AG04449 (cell line): ENCODE results near the gene HOXA6.

Experiments
- CTCF ChIA-PET: fragments of 350-600 bp; formaldehyde crosslinking; extraction: SDS; loops from one replicate; lab custom pipeline; 2021; ENCODE audit warnings: antibody characterized with exemption; lab: Yijun Ruan, JAX
- POLR2A ChIA-PET: fragments of 400-600, 350-600 bp; formaldehyde crosslinking; extraction: SDS; loops from one replicate; lab custom pipeline; 2020; ENCODE audit warnings: antibody characterized with exemption, inconsistent platforms; lab: Yijun Ruan, JAX
- DNase-seq: peaks from one replicate; pipeline ENCODE4 v3.0.0-alpha.2; 2010; ENCODE audit warnings: low read depth, low spot score
- H3K4me3 ChIP-seq: 2 replicates; pipeline ENCODE4 v1.5.1; 2011; ENCODE audit warnings: low read depth, mild to moderate bottlenecking, control low read depth, low read length
- CTCF ChIP-seq: IDR thresholded peaks from one replicate; pipeline ENCODE4 v1.5.1; 2011; ENCODE audit warnings: mild to moderate bottlenecking, moderate library complexity, low read length, control low read depth, inconsistent platforms; ENCODE audit not compliant: insufficient read depth; ENCODE audit errors: missing control alignments

Gene HOXA6

GRCh38 chr7:27156916-27157701, 9.5 kb upstream of the HOXA6 start:
- no peak for DNase-seq
- H3K4me3 ChIP-seq, result peak overlapping the region; percentile 64
- POLR2A ChIA-PET, result interaction anchor here (0.8 to 1.4 kb wide), 3 partner anchors 8 to 470 kb away, joined by 3 read pairs; partner anchors contain the start of gene HOXA9
- CTCF ChIA-PET, result interaction anchor here (0.6 to 4.9 kb wide), 16 partner anchors 8 to 1290 kb away, joined by 3 to 42 read pairs (median 4); partner anchors contain the start of genes HOXA5, HOXA6 and HOXA9
- no peak for TF ChIP-seq CTCF

- ChIA-PET CTCF (interaction anchor here (0.8 to 4.9 kb wide), 14 partner anchors 7 to 791 kb away, joined by 3 to 42 read pairs (median 4); partner anchors contain the start of genes HOXA5, HOXA6 and HOXA9), POLR2A (interaction anchor here (0.8 to 1.4 kb wide), 3 partner anchors 9 to 469 kb away, joined by 3 read pairs; partner anchors contain the start of gene HOXA9)
- peak within 1 kb of the TSS; percentile 64 for H3K4me3 ChIP-seq
- no peak for DNase-seq
- TF ChIP-seq CTCF, result no peak
Observed at GRCh38 chr7:27156508-27156898, 8.9 kb upstream of the HOXA6 start, which contains the start of gene HOXA7. Gene HOXA7, minus strand, starts transcription at chr7:27156675. Its CDS starts 130 bp downstream, at chr7:27156545.

- no peak for DNase-seq
- TF ChIP-seq CTCF, result no peak
- ChIA-PET CTCF (interaction anchor here (0.8 to 4.9 kb wide), 14 partner anchors 6 to 791 kb away, joined by 3 to 42 read pairs (median 4); partner anchors contain the start of genes HOXA5, HOXA6 and HOXA9), POLR2A (interaction anchor here (1.0 to 1.4 kb wide), 2 partner anchors 10 to 13 kb away, joined by 3 read pairs; partner anchors contain the start of gene HOXA9)
- H3K4me3 ChIP-seq, result peak overlapping the region; percentile 64
Observed at GRCh38 chr7:27155816-27156507, 8.4 kb upstream of the HOXA6 start.

GRCh38 chr7:27154901-27155815, 7.6 kb upstream of the HOXA6 start:
- peak overlapping the region; percentile 64 for H3K4me3 ChIP-seq
- TF ChIP-seq CTCF, result no peak
- ChIA-PET CTCF (interaction anchor here (0.8 to 4.9 kb wide), 3 partner anchors 13 to 785 kb away, joined by 3 to 38 read pairs (median 5); partner anchors contain the start of gene HOXA5), POLR2A (no interaction called here)
- no peak for DNase-seq

- H3K4me3 ChIP-seq, result no peak overlapping the region
- no peak for DNase-seq
- no peak for TF ChIP-seq CTCF
- ChIA-PET POLR2A (no interaction called here), CTCF (interaction anchor here (0.9 to 4.9 kb wide), 3 partner anchors 9 to 22 kb away, joined by 3 to 38 read pairs (median 6); partner anchors contain the start of gene HOXA5)
Observed at GRCh38 chr7:27154369-27154768, 6.8 kb upstream of the HOXA6 start.
